ENCODE data around the gene CEP126.

CEP126 gene, protein sequence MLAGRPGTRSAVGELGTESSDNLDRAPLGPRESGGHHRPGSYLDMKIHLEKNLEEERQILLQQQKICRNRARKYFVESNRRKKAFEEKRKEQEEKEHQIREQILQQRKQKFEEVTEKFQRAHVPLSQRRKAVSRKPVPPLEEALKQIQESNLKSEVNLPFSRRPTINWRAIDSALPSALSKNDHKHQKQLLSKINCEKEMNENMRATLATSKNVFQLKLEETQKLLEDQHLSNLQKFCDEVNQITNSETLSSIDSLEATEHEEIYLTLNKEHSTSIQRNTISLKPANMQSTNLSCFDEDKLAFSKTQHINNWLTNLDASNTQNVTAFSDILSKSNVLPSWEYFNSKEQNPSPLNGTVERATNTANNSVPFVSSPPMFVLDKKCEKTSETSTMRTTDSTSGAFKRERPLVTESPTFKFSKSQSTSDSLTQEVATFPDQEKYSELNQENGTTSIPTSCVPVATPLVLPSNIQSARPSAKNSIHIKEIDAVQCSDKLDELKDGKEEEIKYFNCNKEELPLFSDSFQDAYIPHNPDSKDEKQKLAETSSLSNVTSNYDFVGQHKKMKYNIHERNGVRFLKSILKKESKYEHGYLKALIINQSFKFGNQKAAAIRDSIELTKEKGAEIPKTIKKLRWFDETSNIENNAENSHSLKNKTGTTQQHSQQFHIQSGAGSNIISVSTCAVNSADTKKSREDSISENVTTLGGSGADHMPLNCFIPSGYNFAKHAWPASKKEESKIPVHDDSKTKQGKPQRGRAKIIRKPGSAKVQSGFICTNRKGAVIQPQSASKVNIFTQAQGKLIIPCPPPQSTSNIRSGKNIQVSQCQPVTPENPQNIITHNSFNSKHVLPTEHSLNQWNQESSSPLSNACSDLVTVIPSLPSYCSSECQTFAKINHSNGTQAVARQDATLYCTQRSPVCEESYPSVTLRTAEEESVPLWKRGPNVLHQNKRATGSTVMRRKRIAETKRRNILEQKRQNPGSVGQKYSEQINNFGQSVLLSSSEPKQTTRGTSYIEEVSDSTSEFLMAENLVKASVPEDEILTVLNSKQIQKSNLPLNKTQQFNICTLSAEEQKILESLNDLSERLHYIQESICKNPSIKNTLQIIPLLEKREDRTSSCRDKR

DNA sequence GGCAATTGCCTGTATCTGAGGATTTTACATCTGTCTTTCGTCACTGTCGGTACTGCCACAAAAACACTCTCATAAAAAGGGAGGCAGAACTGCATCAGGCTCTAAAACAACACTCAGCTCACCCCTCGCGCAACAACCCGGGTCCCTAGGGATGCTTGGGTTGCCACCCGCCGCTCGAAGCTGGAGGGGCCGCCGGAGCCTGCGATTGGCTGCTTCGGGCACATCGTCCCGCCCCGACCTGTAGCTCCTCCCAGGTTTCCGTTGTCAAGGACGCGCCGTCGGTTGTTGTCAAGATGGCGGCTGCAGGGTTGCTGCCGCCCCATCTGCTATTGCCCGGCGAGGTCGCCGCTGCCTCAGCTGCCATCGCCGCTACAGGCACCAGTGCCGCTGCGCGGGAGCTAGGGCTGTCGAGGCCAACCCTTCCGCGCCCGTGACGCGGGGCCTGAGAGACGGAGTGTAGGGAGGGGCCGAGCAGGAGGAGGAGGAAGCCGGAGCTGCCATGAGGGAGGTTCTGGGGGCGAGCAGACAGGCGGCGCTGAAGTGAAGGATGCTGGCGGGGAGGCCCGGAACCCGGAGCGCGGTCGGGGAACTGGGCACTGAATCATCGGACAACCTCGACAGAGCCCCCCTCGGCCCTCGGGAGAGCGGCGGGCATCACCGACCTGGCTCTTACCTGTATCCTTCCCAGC is at the start of gene CEP126:
Gene CEP126 (plus strand): TSS at position 273 of the 689 bp plus-strand sequence. CDS start 275 bp downstream, at position 548.
- DNase-seq = peak; percentile 94

DNA sequence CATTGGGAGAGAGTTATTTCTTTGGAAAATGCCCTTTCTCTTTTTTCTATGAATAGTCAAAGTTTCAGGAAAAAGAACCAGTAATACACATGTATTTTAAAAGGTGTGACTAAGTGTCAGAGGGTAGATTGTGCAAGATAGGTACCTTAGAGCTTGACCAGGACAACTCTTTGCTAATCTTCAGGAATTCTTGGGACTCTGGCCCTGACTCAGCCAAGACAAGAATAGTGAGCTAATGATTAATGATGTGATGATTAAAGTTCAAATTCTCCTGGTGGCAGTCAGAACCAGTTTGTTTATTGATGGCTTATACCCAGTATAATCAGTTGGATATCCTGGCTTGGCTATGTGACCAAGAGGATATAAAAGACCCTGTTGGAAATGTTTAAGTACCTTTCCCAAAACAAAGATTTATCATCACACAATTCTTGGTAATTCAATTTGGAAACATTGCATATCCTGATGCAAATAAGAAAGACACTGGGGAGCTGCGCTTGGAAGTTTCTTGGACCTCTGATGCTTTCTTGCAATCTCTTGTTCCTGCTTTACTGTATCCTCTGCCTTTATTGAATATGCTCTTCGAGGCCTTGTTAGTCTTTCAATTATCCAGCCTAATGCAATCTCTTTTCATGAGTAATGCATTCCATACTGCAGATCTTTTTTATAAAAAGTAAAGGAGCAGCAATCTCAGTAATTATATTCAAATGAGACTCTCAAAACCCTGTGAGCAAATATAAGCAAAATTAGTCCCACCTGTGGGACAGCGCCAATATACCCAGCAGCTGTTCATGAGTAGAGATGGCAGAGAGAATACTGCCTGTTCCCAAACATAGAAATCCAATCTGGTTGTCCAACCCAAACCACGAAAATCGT is 48.0 kb upstream of the CEP126 start:
- DNase-seq = no peak

DNA sequence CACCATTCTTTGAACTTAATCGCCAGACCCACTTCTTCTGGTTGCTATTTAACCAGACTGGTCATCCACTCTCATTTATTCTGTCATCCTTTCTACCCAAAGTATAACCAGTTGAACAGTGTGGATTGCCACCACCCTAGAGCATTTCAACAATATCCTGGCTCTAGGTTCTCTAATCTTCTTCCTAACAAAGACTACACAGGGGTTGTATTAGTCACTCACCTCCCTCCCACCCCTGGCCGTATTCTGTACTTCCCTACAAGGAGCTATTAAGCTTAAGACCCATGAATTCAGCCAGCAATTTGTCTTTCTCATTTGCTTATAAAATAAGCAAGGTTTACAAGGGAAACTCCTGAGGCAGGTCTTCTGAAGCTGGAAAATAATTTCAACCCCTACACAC is 46.9 kb upstream of the CEP126 start:
- DNase-seq = no peak

DNA sequence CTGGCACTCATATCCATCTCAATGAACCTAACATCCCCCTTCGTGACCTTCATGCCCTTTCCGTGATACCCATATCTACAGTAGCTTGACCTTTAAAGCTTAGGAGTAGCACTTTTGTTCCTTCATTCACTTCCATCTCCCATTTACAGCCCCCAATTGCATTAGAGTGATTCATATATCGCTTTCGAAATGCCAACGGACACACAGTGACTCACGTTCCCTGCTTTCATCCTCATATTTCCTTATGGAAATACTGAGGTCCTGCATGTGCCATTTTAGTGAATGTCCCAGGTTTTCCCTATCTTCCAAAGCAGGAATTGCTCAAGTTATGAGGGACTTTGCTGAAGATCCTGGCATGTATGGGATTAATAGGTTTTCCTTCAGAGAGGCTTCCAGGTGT is 44.3 kb upstream of the CEP126 start:
- DNase-seq = no peak

DNA sequence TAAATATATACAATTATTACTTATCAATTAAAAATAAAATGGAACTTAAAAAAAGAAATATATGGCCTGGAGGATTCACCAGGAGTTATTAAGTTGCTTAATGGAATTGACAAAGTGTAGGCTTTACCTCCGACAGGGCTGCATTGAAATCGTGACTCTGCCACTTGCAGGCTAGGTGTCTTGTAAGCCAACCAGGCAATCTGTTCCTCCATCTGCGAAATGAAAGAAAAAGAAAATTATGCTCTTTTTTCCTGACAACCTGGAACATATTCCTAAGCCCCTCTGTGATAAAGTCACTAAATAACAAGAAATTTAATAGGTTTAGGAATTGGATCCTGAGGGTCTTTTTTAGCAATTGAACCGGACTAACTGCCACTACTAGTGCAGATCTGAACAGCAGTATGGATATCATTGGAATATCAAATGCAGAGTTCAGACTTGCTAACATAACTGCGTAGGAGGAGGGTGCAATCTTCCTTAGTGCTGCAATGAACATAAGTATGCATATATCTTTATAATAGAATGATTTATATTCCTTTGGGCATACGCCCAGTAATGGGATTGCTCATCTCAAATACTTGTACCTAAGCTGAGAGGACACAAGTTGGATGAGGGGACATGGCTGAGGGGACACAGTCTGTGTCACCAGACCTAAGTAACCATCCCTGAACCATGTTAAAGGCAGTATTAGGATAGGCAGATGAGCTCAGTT is 42.5 kb upstream of the CEP126 start:
- DNase-seq = no peak

DNA sequence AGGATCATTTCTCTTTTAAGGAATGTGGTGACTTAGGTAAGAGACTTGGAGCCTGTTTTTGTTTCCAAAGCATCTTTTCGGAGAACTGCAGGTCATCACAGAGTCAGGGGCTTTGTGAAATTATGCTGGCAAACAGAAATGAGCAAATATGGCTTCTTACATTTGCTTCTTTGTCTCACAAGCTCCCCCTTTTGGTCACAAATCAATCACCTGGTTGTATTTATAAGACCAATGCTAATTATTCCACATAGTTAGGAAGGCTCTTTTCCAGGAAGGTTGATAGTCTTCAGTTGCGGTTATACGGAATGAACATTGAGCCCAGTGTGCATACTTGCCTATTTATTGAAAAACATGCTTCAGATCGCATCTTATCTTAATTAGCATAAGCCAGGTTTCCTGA is 34.6 kb upstream of the CEP126 start:
- no peak for DNase-seq

DNA sequence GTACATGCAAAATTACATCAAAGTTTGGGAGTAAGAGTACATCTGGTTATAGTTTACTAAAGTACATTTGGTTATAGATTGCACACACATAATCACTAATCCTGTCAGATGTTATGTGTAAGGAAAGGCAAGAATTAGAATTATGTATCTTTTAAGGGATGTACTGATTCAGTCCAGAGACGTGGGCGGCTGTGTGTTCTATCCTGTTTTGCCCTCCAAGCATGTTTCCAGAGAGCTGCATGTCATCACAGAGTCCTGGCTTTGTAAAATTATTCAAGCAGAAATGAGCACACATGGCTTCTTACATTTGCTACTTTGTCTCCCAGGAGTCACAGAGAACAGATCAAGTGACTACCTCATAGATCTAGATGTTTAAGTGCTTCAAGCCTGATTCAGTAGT is 33.2 kb upstream of the CEP126 start:
- no peak for DNase-seq

DNA sequence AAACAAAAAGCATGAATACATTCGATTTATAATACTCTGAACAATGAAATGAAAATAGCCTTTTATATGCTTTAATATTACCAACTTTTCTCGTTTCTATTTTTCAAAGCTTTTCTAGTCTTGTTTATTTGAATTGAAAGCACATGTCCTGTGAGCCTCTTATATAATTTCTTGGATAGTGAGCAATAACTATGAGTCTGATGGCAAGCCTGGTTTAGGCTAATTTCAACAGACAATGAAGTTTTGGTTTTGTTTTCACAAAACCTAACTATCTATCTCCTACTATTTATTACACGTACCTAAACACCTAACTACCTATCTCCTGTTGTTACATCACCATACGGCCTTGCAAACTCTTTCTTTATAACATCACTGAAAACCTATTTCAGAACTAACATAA is 29.2 kb upstream of the CEP126 start:
- DNase-seq = no peak

DNA sequence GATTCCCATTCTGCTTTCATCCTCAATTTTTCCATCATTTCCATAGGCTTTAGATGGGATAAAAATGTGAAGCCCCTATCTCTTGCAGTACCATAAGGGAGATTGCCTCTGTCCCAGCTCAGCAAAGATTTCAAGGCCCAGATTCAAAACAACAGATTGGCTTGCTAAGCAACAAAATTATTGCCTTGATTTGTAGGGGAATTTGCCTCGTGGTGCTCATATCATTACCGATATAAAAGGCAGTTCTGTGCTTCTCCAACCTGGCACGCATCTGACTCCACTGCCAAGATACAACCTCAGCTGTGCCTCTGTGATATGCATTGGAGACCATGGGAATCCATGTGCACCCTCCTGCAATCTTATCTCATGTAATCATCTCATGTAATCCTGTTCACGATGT is 25.0 kb upstream of the CEP126 start:
- no peak for DNase-seq

DNA sequence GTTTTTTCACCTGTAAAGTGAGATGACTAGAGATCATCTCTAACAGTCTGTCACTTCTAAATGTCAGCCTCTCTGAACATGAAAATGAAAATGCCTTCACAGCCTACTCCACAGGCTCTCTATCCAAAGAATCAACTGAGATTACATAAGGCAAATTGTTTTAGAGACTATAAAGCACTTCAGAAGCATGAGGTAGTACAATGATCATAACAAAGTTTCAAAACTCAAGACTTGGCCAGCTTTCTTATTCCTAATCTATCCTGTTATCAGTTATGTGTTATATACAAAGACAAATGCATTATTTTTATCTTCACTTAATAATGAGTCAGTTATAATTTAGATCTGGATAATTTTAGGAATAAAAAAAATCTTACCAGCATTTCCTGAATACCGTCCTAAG is 20.3 kb upstream of the CEP126 start:
- DNase-seq = no peak

DNA sequence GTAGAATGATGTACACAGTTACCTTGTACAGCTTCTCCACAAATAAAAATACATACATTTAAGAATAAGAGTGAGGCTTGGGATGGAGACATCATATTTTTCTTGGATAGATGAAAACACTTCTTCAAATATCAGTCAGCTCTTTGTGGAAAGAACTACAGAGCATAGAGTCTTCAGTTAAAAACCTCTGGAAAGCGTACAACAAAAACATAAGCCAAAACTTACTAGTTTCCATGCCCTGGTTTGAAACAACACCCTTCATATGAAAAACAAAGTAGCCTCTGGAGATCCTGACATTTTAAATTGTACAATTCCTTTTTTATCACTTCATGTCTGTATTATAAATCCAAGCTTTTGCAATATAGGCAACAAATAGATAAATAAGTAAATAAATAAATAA is 7.0 kb upstream of the CEP126 start:
- DNase-seq = no peak

DNA sequence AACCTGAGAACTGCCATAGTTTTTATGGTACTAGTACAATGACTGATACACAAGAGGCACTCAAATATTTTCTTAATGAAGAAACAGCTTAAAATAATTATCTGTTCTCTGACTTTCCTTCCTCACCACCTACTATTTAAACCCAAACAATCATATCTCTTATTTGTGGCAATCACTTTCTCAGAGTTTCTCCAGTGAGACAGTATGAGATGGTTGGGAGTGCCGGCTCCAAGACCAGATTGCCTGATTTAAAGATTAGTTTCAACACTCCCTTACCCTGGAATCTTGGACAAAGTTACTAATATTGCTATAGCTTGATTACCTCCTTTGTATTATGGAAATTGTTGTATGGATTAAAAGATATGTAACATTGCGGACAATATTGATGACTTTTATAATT is 5.7 kb upstream of the CEP126 start:
- DNase-seq = no peak

DNA sequence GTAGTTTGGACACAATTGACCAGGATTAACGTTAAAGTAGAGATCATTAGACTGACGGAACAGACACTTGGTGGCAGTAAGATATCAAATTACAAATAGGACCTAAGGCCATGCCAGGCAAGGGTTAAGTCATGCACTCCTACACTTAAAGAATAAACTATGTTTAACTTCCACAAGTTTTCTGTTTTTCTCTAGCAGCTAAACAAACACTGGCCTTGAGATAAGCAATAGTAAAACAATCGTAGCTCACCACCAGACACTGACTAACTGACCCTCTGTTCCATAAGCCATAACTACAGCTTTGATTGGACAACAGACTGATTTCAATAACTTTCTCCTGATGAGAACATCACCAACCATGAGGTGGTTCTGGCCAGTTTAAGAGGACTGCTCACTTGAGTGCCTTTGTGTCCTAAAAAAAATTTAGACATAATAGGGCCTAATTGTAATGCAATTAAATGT is 2.0 kb upstream of the CEP126 start:
- DNase-seq = no peak

DNA sequence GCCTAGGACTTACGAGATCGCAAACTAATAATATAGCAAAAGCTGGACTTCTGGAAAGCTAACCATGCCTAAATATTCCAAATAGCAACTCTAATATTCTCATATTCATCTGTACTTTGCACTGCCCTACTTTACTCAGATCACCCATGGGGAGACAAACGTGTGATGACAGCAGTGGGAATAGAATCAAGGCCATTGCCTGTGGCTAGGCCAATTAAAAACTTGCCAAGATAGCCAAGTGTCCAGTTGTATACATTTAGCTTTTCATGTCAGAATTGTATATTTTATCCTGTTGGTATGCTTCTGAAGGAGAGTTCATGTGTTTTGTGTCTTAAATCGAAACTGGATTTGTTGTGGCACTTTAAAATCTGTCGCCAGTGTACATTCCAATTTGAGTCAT is 1.2 kb upstream of the CEP126 start:
- DNase-seq = no peak

DNA sequence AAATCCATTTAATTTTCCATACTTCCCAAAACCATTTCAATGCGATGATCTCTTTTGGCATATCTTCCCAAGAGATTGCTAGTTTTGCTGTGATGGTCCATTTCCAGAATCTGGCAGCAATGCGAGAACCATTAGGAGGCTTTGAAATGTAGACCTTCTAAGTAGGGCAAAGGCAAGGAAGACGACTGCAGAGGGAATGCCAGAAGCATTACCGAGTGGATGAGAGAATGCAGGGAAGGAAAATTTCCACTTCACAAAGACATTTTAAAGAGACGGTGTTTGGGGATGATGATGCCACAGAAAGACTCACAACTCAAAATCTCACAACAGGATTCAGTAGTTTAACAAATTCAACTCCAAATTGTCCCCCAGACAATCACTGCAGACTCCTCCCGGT is 471 bp upstream of the CEP126 start:
- no peak for DNase-seq

DNA sequence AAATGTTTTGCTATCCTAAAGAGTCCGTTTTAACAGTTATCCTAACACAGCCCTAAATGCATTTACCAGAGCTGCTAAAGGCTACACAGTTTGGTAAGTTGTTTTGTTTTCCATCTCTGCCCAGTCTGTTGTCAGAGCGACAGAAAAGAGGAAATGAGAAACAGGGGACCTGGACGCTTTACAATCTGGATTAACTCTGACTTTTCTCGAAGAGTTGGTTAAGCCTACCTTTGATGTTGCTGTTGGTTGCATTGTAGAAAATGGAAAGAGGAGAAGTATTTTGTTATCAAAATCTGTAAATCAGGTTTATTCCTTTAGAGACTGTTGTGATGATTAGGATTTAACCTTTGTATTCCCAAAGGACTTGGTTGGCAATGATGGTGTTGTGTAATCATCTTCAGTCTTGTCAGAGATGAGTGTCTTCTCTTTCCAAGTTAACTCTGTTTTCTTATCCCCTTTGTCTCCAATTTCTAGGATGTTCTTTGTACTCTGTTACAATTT is 1.0 kb downstream of the CEP126 start:
- DNase-seq = no peak

DNA sequence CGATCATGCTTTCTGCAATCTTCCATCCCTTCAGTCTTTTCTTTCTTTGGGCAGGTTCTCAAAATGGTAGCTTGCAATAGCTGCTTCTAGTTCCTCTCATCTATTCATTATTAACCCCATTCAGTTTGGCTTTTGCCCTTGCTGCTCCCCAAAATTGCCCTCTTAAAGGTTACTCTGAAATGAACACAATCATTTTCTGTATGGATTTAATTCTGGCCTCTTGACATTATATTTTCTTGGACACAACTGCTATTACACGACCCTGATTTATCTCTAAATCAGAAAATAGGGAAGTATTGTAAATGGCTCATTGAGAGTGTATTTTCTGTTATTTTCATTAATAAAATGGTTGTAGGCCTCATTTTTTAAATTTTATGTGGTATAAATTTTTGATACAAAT is 1.6 kb downstream of the CEP126 start, which contains the start of gene ANGPTL5:
Gene ANGPTL5 (minus strand): TSS at position 101 of the 400 bp plus-strand sequence. CDS start 8,613 bp downstream, outside the sequence.
- DNase-seq = no peak

DNA sequence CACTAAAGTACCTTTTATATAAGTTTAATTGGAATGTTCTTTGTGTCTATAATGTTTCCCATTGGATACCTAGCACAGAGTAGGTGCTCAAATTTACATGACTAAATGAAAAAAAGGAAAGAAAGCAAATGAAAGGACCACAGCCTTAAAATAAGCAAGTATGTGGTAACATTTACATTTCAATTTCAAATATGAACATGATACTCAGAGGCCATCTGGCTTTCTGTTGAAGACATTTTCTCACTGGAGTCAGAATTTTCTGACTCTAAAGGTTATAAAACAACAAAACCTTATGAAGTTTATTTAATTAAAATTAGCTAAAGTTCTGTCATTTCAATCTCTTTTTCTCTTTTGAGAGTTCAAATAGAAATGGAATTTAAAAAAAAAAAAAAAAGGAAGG is 2.4 kb downstream of the CEP126 start:
- no peak for DNase-seq

DNA sequence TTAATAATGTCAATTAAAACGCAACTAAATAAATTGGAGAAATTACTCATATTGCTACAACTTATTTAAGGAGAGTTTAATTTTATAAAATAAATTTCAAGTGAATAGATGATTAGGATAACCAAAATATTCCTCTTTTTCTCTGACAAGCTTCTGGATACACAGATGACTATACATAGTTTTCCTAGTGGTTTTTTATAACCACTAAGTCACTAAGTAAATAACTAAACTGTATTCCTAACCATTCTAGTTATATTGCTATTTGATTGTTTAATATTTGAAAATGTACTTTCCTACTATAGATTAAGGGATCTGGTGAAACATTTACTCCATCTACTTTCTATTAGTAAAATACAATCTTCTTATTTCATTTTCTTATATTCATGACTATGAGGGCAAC is 6.2 kb downstream of the CEP126 start:
- no peak for DNase-seq

DNA sequence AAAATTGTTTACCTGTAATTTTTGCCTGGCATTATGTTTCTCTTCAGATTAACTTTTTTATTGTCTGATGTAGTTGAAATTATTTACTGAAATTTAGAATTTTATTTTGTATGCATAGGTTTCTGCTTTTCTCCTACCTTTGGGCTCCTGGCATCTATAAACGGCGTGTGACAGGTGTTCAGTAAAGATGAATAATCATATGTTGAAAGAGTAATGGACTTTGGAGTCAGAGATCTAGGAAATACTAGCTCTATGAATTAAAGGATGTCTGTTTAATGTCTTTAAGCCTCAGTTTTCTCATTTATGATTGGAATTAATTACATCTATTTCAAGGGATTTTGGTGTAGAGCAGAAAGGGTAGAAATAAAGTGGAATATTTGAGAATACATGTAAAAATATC is 8.7 kb downstream of the CEP126 start:
- DNase-seq = no peak
